Measurements from ENCODE around the gene UTF1.

DNA sequence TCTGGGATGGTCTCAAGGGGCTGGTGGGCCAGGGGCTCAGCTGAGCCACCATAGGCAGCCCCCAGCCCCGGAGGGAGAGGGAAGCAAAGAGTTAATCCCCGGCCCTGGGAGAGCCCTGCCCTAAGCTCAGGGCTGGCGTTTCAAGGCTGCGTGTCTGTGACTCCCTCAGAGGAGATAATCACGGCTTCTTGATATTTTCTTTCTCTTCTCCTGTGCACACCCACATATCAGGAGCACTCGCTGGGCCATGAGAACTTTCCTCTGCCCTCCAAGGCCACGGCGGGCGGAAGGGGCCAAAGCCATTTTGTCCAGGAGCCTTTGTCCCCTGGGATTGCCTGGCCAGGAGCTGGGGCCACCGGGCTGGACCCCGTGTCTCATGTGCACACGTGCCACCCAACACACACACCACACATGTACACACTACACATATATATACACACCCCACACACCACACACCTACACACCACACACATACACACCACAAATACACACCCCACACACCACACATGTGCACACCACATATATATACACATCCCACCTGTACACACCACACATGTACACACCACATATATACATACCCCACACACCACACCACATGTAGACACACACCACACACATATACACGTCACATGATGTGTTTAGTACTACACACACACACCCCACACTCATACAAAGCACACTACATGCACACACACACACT, 24.6 kb downstream of the UTF1 start:
- no peak for TF ChIP-seq POLR2AphosphoS5 (IDR thresholded peaks at IDR 0.05)
- TF ChIP-seq, protein P1, sequence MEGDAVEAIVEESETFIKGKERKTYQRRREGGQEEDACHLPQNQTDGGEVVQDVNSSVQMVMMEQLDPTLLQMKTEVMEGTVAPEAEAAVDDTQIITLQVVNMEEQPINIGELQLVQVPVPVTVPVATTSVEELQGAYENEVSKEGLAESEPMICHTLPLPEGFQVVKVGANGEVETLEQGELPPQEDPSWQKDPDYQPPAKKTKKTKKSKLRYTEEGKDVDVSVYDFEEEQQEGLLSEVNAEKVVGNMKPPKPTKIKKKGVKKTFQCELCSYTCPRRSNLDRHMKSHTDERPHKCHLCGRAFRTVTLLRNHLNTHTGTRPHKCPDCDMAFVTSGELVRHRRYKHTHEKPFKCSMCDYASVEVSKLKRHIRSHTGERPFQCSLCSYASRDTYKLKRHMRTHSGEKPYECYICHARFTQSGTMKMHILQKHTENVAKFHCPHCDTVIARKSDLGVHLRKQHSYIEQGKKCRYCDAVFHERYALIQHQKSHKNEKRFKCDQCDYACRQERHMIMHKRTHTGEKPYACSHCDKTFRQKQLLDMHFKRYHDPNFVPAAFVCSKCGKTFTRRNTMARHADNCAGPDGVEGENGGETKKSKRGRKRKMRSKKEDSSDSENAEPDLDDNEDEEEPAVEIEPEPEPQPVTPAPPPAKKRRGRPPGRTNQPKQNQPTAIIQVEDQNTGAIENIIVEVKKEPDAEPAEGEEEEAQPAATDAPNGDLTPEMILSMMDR (IDR thresholded peaks at IDR 0.05), result no peak

All from prostate gland (tissue), 2 donors.